C4-2B (cell line): ENCODE results near the gene HOXA6.

Experiments used
- CTCF ChIP-seq: fragments of 450-650 bp; conservative IDR thresholded peaks from 2 replicates; pipeline ENCODE4 v1.5.1; 2017; ENCODE audit warnings: mild to moderate bottlenecking
- ZFX ChIP-seq: fragments of 450-650 bp; IDR thresholded peaks from 2 replicates; pipeline ENCODE4 v1.6.1; 2017

- TF ChIP-seq CTCF (no peak), ZFX (no peak)
Measured at GRCh38 chr7:27186668-27187474, 39.3 kb upstream of the HOXA6 start.
